DMS 273 treated with DMSO at 0.1 percent for 48 hours (cell line): ENCODE results near the gene CENPVL1.
"Not testable (repeated sequence)": the region's sequence is repeated elsewhere in the genome, so short reads cannot be mapped to it uniquely, and the experiment has no call there.

ENCODE experiments used
- DNase-seq: peaks from one replicate; lab custom pipeline; 2025; lab: John Stamatoyannopoulos, UW

Gene CENPVL1

DNA sequence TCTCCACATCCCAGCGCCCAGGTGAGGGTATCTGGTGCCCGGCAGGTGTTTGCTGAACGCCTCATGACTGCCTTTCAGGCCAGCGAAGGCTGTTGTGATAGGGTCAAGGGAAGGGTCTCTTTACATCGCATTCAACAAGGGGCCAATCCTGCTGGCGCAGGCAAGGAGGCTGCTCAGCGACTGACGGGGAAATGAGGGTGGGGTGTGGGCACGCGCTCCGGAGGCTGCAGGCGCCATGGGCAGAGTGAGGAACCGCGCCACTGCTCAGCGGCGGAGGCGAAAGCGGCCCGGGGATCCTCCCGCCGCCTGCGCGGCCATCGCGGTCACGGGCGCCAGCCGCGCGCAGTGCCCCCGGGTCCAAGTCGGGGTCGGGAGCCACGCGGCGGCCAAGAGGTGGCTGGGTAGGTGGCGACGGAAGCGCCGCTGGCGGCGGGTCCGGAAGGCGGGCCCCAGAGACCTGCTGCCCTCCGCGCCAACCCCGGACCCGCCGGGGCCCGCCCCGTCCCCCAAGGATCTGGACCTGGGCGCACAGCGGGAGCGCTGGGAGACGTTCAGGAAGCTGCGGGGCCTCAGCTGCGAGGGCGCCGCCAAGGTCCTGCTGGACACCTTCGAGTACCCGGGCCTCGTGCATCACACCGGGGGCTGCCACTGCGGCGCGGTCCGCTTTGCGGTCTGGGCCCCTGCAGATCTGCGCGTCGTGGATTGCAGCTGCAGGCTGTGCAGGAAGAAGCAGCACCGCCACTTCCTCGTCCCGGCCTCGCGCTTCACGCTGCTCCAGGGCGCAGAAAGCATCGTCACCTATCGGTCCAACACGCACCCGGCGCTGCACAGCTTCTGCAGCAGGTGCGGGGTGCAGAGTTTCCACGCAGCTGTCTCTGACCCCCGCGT lies at the start of gene CENPVL1:
CENPVL1 (plus strand) TSS at position 236 of the 888 bp plus-strand sequence; CDS start at position 236, 0 bp downstream.
- DNase-seq = not testable (repeated sequence)

DNA sequence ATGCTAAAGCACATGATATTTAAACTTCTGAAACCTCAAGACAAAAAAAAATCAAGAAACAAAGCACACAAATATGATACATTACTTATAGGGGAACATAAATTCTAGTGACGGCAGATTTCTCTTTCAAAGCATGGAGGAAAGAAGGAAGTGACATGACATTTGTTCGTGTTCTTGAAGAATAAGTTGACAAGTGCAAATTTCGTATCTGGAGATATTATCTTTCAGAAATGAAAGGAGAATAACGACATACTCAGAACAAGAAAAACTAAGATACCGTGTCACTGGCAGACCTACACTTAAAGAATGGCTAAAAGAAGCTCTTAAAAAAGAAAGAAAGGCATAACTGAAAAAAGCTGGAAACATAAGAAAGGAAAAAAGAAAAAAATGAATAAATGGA lies 44.3 kb upstream of the CENPVL1 start:
- no peak for DNase-seq

DNA sequence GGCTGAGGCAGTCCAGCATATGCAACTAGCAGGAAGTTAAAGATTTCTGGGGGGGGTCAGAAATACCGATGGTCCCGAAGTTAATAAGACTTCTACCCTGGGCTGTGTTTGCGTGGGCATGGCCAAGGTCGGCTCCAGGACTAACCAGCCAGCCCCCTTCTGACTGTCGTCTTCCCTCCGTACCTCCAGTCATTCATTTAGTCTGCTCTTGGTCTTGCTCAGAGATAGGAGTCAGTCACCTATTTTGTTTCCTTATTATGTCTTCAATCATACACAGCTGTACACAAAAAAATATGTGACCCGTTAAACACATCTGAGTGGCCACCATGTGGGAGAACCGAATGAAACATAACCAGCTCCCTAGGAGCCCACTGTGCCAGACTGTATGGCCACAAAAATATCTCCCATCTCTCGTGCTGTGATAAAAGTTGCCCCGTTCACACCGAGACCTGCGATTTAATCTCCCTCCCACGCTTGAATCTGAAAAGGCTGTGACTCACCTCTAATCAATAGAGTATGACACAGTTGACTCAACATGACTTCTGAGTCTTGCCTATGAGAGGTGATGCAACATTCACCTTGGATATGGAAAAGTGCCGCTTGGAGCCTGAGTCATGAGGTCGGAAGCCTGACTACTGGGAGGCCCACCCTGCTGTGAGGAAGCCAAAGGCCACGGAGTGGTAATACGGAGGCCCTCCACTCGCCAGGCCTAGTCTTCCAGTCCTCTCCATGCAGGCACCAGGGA lies 30.5 kb upstream of the CENPVL1 start:
- not testable (repeated sequence) for DNase-seq

DNA sequence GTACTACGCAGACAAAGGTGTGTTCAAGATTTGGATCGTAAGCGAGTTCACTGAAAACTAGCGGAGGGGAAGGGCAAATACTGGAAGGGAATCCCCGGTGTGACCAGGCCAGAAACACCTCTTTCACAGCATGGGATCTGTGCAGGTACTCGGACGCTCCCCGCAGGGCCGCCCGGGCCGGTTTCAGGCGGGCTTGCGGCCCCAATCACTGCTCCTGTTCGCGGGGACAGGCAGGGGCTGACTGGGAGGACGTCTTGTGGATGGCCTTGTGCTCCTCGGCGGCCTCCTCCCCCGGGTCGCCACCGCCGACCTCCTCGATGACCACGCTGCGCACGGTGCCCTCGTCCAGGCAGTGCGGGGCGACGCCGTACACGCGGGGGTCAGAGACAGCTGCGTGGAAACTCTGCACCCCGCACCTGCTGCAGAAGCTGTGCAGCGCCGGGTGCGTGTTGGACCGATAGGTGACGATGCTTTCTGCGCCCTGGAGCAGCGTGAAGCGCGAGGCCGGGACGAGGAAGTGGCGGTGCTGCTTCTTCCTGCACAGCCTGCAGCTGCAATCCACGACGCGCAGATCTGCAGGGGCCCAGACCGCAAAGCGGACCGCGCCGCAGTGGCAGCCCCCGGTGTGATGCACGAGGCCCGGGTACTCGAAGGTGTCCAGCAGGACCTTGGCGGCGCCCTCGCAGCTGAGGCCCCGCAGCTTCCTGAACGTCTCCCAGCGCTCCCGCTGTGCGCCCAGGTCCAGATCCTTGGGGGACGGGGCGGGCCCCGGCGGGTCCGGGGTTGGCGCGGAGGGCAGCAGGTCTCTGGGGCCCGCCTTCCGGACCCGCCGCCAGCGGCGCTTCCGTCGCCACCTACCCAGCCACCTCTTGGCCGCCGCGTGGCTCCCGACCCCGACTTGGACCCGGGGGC lies 28.2 kb upstream of the CENPVL1 start:
- not testable (repeated sequence) for DNase-seq

DNA sequence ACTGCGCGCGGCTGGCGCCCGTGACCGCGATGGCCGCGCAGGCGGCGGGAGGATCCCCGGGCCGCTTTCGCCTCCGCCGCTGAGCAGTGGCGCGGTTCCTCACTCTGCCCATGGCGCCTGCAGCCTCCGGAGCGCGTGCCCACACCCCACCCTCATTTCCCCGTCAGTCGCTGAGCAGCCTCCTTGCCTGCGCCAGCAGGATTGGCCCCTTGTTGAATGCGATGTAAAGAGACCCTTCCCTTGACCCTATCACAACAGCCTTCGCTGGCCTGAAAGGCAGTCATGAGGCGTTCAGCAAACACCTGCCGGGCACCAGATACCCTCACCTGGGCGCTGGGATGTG lies 27.6 kb upstream of the CENPVL1 start, which contains the start of gene CENPVL2:
CENPVL2 (minus strand) TSS at position 112 of the 343 bp plus-strand sequence; CDS start at position 112, 0 bp downstream.
- not testable (repeated sequence) for DNase-seq

DNA sequence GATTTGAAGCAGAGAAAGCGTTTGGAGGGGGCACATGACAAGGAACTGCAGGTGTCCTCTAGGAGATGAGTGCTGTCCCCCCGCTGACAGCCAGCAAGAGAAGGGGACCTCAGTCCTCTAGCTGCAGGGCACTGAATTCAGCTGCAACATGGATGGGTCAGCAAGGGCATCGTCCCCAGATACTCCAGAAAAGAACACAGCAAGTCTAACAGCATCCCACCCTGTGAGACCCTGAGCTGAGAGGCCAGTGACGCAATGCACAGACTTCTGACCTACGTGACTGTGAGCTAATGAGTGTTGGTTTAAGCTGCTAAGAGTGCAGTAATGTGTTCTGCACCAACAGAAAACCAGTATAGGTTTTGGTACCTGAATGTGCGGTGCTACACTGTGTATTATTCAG lies 16.1 kb upstream of the CENPVL1 start:
- no peak for DNase-seq

DNA sequence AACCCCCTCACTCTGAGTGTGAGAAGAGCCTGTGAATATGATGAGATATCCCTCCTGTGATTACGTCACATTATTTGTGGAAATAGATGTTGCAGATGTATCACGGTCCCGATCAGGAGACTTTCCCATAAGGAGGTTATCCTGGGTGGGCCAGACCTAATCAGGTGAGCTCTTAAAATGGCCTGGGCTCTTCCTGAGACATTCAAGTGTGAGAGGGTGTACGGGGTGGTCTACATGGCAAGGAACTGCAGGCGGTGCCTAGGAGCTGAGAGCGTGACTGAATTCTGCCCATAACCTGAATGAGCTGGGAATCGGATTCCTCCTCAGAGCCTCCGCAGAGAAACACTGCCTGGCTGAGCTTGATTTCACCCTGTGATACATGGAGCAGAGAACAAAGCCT lies 12.9 kb upstream of the CENPVL1 start:
- no peak for DNase-seq

DNA sequence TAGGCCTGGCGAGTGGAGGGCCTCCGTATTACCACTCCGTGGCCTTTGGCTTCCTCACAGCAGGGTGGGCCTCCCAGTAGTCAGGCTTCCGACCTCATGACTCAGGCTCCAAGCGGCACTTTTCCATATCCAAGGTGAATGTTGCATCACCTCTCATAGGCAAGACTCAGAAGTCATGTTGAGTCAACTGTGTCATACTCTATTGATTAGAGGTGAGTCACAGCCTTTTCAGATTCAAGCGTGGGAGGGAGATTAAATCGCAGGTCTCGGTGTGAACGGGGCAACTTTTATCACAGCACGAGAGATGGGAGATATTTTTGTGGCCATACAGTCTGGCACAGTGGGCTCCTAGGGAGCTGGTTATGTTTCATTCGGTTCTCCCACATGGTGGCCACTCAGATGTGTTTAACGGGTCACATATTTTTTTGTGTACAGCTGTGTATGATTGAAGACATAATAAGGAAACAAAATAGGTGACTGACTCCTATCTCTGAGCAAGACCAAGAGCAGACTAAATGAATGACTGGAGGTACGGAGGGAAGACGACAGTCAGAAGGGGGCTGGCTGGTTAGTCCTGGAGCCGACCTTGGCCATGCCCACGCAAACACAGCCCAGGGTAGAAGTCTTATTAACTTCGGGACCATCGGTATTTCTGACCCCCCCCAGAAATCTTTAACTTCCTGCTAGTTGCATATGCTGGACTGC lies 2.8 kb downstream of the CENPVL1 start:
- not testable (repeated sequence) for DNase-seq

DNA sequence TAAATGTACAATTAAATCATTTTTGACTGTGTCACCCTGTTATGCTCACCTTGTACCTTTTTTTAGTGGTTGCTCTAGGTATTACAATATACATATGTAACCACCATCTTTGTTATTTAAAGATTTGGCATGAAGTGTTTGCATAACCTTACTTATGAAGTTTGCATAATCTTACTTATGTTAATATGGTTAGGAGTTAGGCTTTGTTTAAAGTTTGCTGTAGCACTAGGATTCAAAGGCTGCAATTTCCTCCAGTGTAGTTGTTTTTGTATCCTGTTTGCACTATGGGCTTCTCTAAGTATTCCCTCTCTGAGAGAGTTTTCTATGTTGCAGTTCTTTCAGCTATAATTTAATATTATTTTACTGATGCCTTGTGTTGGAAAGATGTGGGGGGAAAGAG lies 17.9 kb downstream of the CENPVL1 start:
- no peak for DNase-seq

DNA sequence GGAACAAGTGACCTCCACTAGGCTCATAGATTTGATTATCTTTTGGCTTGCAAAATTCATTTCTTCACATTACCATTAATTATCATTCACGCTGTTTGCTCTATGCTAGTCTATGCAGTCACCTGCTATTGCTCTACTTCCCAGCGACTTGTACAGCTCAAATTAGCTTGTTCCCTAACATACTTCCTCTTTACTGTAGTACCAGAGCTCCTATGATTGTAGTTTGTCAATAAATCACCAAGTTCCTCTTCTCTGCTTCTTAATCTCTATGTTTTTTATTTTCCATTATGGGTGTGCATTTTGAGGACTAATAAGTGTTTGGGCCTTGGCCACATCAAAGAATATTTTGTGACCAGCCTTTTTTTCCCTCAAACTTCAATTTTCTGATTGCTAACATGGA lies 26.8 kb downstream of the CENPVL1 start:
- DNase-seq = no peak

DNA sequence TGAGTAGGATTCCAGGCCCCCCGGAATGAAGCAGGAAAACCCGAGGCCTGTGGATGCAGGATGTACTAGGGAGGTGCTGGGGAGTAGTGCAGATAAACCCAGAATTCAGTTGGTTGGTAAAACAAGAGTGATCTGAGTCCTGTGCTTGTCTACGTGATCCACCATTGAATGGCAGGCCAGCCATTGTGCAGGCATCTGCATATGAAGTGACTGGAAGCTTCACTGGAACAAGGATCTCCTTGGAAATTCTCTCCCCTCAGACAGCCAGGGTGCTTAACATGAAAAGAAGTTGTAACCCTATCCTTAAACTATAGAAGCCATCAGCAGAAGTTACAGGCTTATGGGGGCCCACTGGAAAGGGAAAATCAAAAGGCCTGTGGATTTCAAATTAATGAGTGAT lies 32.3 kb downstream of the CENPVL1 start:
- DNase-seq = no peak

DNA sequence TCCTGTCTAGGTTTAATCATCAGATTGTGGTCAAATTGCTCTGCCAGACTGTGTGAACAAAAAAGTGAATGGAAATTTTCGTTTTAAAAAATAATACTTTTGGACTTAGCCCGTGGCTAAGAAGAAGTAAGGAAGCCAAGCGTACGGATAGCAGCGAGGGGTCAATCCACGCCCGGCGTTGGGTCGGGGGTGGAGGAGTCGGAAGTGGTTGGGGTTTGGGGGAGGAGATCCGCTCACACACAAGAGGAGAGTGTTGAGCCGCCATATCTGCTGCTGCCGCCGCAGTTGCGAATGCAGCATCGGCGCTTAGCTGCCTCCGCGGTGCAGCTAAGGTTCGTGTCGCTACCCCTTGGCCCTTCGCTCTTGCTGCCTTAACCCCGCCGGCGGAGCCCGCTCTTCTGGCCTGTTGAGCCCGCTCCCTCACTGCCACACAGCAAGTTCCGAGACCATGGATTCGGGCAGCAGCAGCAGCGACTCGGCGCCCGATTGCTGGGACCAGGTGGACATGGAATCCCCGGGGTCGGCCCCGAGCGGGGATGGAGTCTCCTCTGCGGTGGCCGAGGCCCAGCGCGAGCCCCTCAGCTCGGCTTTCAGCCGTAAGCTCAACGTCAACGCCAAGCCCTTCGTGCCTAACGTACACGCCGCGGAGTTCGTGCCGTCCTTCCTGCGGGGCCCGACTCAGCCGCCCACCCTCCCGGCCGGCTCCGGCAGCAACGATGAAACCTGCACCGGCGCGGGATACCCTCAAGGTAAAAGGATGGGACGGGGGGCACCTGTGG lies 33.1 kb downstream of the CENPVL1 start, which contains the start of gene GSPT2:
GSPT2 (plus strand) TSS at position 264 of the 779 bp plus-strand sequence; CDS start at position 449, 185 bp downstream.
- DNase-seq = no peak

DNA sequence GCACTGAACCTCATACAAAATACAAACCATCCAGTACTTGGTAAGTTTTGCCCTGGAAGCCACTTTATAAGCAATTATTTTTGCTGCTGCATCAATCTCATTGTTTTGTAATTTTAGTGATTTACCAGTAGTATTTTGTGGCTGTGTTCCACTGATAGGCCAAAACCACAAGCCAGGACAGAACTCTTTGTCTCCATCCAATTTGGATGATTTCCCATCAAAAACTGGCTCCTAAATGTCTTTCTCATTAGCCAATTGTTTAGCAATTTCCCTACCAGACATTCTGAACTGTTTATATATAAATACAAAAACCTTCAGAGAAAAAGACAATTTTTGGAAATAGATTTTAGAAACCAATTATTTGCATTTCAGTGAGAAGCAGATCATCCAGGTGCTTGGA lies 37.4 kb downstream of the CENPVL1 start:
- no peak for DNase-seq

DNA sequence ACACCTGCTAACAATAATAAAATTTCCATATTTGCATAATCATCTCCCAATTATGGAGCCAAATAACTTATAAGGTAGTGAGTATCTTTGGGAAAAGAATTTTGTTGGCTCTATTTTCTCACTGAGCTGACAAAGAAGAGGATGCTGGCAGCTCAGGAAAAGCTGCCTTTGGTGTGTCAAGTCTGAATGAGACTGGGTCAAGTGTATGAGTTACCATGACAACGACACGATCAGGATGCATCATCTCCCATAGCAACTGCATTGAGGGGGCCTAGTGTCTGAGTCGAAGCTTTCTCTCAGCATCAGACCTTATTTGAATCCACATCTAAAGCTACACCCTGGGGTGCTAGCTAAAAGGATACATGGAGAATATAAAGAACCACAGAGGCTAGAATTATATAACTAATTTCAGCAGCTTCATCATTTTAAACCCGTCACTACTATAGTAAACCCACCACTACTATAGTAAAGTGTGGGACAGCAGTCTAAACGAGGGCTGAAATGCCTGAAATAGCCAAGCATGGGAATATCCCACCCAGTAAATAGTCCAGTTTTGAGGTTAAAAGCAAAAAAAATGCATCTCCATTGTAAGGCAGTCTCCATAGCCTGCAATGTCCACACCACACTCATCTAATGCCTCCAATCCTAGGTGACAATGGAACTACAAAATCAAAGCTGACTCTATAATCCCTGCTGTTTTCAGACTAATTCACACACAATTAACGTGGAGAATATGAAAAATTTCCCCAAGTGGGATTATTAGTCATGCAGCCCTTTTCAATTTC lies 48.9 kb downstream of the CENPVL1 start:
- no peak for DNase-seq

DNA sequence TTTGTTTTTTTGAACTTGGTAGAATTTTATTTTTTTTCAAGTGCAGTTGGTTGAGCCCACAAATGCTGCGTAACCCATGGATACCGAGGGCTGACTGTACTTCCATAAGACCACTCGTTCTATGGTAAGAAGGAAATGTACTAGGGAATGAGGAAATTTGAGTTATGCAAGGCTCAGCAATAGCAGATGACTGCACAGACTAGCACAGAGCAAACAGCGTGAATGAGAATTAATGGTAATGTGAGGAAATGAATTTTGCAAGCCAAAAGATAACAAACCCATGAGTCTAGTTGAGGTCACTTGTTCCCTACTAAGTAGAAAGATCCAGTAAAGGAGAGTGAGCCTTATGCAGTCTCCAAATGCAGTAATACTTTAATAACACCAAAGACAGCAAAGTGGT lies 50.3 kb downstream of the CENPVL1 start:
- DNase-seq = no peak
